NCI-H187 (cell line): Measurements from ENCODE around the gene CHMP3.
"Not testable (repeated sequence)": the region's sequence is repeated elsewhere in the genome, so short reads cannot be mapped to it uniquely, and the experiment has no call there.

Source experiments
- DNase-seq, 2 experiments: peaks; one replicate each; lab custom pipeline; 2025; lab: John Stamatoyannopoulos, UW

The CHMP3 gene

DNA sequence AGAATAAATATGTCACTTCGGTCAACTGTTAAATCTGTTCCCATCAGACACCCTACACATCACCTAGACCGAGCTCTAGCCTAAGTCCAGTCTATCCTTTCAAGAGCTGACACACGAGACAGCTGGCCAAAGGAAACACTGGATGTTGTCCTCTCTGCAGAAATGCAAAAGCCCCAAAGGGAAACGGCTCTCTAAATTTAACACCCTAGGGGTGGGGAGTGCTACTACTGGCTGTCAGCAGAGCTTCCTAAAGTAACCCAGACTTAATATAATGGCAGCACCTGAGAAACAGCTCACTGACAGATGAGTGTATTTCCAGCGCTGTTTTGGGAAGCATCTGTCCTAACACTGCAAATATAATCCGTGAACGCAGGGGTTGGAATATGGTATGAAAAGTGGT is 55.6 kb downstream of the CHMP3 start:
- no peak for DNase-seq

DNA sequence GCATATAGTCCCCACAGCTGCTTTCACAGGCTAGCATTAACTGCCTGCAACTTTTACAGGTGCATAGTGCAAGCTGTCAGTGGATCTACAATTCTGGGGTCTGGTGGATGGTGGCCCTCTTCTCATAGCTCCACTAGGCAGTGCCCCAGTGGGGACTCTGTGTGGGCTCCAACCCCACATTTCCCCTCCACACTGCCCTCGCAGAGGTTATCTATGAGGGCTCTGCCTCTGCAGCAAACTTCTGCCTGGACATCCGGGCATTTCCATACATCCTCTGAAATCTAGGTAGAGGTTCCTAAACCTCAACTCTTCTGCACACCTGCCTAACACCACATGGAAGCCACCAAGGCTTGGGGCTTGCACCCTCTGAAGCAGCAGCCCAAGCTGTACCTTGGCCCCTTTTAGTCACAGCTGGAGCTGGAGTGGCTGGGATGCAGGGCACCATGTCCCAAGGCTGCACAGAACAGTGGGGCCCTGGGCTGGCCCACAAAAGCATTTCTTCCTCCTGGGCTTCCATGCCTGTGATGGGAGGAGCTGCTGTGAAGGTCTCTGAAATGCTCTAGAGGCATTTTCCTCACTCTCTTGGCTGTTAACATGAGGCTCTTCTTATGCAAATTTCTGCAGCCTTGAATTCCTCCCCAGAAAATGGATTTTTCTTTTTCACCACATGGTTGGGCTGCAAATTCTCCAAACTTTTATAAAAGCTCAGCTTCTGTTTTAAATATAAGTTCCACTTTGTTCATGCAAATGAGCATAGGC is 62.7 kb downstream of the CHMP3 start:
- no peak for DNase-seq

DNA sequence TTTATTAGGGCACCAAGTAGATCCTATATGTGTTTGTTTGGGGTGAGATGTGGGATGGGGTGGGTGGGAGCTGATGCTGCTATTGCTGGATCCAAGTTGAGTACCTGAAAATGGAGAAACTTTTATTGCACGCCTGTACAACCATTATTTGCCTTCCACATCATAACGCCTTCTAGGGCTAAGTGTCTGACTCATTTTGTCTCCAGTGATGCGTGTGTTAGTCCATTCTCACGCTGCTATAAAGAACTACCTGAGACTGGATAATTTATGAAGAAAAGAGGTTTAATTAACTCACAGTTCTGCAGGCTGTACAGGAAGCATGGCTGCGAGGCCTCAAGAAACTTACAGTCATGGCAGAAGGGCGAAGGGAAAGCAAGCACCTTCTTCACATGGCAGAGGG is 63.9 kb downstream of the CHMP3 start:
- no peak for DNase-seq

DNA sequence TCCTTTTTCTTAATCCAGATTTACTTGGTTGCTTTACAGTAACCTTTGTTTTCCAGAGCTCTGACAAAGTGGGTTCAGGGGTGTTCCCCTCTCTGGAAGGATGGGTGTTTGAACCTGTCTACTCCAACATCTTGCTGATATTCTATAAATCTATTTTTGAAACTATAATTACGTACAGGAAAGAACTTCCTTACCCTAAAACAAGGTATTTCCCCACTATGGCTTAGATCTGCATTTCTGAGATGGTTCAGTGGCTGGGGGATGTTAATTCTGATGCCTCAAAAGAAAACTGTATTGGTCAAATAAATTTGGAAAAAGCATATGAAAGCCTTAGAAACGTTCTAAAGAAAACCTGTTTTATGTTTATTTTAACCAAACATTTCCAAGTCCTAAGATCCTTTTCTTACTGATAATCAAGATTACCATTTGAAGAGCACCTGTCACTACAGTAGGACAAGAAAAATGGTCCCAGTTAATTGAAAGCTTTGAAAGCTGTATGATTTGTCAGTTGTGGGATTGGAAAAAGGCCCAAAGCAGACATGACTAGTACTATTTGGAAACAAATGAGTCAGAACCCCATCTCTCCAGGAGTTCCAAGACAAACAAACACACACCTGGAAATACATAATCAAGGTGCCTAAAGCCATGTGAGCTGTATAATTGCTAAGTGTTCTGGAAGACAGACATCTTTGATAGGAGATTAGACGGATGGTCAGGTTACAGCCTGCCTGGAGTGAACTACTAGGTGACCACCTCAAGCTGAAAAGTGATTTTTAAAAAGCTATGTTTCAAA is 64.6 kb downstream of the CHMP3 start:
- no peak for DNase-seq

DNA sequence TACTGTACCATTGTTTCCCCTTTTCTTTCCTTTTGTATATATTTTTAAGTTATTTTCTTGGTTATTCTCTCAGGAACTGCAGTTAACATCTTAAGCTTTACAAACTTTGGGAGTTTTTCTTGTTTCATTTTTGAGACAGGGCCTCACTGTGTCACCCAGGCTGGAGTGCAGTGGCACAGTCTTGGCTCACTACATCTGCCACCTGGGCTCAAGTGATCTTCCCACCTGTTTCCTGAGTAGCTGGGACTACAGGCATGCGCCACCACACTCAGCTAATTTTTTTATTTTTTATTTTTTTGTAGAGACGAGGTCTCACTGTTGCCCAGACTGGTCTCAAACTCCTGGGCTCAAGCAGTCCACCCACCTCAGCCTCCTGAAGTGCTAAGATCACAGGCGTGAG is 66.9 kb downstream of the CHMP3 start:
- not testable (repeated sequence) for DNase-seq

DNA sequence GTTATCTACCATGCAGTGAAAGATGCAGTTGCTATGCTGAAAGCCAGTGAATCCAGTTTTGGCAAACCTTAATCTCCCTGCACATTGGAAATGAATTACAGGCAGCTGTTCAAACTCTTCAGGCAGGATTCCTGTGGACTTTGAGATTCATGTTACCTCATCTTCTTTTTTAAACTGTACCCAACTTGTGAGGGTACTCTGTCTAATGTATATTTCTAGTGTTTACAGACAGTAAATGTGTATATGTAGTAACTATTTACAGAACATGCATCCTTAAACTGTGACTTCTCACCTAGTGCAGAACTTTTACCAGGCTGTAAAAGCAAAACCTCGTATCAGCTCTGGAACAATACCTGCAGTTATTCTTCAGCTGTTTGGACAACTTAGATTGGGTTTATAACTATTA is 71.2 kb downstream of the CHMP3 start:
- DNase-seq: no peak

DNA sequence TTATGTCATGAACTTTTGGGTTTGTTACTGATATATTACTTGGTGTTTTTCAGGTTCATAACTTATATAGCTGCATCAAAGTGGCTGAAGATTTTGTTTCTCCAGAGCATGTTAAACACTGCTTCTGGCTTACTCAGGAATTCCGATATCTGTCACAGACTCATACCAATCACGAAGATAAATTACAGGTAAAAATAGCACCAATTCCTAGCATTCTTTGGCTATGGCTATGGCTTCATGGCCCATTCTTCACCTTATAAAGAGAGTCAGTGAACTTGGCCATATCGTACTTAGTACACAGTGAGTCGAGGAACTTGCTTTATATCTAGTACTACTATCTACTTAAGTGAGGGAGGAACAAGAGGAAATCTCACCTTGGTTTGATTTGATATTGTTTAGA is 72.2 kb downstream of the CHMP3 start:
- no peak for DNase-seq

DNA sequence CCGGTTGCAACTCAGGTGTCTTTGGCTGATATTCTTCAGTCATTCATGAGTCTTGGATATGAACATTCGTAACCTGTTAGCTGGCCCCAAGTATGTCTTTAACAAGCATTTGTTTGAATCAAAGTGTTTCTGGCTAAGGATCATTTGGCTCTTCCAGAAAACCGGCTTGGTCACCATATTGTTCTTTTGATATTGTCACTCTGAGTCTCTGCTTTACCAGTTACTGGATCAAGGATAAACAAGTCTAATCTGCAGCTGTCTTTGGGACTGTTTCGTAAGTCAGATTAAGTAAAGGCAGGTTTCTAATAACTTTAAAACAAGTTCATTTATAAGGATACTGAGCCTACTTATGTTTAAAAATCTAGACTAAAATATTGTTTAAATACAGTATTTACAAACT is 73.0 kb downstream of the CHMP3 start:
- no peak for DNase-seq

DNA sequence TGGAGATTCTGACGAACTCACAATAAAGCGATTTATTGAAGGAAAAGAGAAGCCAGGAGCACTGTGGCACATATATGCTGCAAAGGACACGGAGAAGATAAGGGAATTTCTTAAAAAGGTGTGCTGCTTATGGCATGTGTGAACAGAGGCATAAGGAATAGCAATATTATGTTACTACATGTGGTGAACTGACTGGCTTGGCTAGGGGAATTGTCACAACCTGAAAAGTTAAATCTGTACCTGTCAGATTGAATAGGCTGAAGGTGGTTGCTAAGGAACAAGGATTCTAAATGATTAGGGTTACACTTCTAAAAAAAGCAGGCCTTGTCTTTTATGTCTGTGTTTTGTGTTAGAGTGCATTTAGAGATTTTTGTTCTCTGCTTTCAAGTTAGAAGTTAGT is 73.7 kb downstream of the CHMP3 start:
- no peak for DNase-seq

DNA sequence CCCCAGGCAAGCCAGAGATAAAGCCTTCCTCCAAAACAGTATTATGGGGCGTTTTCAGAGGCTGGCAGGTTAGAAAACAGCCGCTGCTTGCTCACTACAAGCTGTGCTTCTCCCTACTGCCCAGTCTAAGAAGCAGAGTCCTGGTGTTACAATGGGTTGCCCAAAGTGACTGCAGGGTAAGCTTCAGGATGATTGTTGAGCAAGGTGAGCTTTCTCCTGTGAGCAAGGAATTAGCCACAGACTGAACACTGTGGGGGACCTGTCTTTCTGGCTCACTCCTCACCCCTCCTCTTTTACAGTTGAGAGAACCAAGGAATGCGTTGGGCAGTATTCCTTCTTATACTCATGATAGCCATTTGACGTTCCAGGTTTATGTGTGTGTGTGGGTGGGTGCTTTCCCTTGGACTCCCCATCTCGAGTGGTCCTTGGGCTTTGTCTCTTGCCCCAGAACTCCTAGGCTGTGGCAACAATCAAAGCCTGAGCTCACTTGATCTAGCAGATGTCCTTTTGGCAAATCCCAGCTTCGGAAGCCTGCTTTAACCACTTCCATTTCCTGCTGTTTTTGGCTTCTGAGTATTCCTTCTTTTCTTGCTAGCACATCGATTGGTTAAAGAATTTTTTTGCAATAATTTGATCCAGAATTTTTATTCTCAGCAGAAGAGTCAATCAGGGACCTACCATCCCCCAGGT is 74.5 kb downstream of the CHMP3 start:
- no peak for DNase-seq

DNA sequence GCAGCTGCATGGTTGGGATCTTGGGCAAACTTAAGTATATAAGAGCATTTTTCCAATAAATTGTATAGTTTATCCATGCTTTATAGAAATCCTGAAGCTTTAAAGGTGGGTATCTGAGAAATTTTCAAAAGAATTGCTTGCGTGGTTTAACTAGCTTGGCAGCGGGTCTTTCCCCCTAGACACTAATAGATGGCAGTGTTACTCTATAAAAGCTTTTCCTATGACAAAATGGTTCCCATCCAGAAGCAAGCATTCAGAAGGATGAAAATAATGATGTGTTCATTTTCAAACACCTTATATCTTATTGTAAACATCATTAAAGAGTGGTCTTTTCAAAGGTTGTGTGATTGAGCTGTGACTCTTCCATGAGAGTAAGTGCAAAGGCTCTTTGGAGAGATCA is 76.2 kb downstream of the CHMP3 start:
- no peak for DNase-seq

DNA sequence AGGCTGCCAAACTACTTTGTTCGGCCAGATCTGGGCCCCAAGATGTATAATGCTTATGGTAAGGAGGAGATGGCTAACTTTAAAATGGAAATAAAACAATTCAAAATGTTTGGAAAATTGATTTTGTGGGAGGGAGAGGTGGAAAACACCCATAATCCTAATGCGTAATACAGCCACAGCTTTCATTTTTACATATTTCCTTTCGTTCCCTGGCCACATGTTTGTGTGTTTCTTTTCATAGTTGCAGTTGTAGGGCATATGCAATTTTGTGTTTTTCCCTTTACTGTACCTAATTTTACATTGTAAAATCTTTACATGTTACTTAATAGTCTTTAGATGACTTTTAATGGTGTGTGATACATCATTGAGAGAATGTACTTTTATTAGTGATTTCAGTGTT is 77.4 kb downstream of the CHMP3 start:
- no peak for DNase-seq

DNA sequence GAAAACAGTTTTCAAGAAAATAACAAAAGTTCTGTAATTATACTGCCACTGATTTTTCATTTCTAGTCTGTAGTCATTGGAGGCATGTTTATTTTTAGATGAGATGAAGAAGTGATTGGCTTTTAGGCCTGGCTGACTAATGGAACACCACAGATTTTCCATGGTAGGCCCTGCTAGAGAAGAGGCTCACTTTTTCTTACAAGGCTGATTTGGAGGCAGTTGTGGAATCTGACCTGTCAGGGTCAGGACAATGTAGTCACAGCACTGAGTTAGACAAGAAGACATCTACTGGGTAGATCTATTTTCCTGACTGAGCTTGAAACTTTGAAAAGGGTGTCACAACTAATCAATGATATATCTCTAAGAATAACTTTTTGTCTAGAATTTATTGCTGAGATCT is 78.1 kb downstream of the CHMP3 start:
- DNase-seq: no peak

DNA sequence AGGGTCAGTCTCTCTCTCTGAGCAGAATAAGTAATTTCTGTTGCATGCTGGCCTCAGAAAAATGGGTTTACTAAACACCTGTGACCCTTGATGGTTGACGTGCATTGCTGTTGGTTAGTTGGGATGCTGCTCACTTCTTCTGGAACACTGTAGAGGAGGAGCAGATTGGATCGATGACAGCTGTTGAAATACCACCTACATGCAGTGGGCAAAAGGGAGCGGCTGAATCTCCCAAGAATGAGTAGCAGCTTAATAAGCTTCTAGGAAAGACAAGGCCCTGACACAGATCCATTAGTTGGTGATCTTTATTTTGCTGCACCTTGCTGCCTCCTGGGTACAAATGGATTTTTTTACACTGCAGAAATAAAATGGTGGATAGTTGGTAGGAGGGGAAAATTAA is 78.9 kb downstream of the CHMP3 start:
- no peak for DNase-seq

DNA sequence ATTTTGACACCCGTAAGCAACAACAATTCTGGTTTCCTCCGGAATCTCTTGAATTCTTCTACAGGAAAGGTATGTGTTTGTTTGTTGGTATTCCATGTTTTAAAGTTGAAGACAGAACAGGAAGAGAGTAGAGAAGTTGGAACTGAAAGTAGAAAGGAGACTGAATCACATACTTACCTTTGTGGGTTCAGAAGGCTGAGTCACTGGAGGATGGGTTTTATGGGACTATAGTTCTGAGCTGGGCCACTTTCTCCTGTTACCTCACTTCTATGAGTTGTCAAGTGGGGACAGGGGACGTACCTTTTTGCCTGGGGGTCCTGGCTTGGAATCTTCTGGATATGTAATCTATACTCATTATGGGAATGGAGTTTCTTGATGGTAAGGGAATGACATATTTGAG is 81.2 kb downstream of the CHMP3 start:
- no peak for DNase-seq

DNA sequence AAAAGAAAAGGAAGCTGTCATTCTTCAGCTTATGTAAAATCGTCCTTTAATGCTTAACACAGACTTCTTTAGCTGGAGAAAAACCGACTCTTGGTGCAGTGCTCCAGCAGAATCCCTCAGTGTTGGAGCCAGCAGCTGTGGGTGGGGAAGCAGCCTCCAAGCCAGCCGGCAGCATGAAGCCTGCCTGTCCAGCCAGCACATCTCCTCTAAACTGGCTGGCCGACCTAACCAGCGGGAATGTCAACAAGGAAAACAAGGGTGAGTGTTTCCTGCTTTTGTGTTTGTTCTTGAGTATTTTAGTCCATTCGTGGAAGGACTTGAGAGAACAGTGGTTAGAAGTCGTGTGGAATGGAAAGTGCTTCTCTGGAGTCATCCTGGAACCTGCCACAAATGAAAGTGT is 83.1 kb downstream of the CHMP3 start:
- no peak for DNase-seq

DNA sequence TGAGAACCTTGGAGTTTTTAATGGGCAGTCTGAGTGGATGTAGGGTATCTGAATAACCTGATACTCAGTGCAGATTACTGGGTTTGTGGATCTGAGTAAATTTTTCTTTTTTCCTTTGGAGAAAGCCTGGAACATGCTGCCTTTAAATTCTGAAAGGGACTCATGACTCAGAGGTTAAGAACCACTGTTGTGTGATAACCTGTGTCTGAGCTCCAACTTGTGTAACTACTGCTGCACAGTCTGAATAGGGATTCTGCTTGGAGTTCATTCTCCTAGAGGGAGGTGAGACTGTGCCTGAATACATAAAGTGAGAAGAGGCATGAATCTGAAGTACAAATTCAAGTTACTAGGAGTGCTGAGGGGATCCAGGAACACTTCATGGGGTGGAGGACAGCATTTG is 85.9 kb downstream of the CHMP3 start:
- DNase-seq: no peak

DNA sequence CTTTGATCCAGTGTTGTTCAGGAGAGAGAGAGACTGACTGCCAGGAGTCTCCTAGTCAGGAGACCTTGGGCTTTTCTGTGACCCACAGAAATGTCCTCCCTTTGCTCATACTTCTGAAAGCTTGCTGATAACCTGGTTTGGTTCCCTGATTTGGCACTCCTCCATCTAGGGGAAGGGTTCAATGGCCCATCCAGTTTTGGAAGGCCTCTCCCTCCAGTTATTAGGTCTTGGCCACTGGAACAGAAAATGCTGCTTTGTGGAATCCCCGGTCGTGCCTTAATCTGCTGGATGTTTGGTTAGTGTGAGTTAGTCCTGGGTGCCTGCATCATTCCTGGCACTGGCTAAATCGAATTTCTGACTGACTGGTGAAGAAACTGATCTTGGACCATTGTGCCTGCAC is 86.3 kb downstream of the CHMP3 start:
- no peak for DNase-seq

DNA sequence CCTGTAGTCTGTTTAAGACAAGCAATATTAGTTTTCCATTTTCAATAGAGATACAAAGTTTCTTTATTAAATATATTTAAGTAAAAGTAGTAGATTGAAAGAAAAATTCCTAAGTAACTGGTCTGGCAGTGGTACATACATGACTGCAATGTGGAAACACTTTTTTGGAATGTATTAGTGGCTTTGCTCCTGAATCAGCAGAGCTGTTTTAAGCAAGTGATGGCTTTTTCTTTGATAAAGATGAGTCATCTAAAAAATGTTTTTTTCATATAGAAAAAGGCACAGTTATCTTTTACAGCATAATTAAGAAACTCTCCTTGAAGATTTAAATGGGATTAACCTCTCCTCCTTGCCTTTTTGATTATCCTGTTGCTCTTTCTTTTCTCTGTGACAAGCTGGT is 87.2 kb downstream of the CHMP3 start:
- no peak for DNase-seq

DNA sequence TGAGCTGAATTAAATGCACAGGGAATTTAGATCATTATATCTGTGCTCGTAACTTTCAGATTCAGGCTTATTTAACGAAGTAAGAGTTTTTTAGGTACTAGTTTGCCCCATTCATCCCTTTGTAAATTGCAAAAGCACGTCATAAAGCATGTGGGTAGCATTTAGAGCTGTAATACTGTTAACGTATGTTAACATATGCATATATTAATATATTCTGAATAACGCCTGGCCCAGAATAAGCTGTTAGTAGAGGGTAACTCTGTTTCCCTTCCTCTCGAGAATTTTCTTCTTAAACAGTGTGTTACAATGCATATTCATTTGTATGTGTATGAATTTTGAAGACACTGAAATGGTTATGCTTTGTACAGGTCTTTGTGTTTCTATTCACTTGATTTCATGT is 91.6 kb downstream of the CHMP3 start:
- no peak for DNase-seq

DNA sequence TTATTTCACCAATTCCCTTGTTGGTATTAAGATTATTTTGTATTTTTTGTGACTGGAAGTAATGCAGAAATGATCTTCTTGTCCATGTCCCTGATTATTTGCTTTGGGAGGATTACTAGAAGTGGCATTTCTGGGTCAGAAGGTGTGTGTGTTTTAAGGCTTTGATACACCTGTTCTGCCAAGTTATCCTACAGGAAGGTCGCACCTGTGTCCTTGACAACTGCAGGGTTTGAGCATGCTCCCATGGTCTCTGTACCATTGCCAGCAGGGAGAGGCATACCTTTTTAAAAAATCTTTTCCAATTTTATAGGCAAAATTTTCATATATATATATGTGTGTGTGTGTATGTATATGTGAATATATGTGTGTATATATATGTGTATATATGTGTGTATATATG is 92.4 kb downstream of the CHMP3 start:
- no peak for DNase-seq

DNA sequence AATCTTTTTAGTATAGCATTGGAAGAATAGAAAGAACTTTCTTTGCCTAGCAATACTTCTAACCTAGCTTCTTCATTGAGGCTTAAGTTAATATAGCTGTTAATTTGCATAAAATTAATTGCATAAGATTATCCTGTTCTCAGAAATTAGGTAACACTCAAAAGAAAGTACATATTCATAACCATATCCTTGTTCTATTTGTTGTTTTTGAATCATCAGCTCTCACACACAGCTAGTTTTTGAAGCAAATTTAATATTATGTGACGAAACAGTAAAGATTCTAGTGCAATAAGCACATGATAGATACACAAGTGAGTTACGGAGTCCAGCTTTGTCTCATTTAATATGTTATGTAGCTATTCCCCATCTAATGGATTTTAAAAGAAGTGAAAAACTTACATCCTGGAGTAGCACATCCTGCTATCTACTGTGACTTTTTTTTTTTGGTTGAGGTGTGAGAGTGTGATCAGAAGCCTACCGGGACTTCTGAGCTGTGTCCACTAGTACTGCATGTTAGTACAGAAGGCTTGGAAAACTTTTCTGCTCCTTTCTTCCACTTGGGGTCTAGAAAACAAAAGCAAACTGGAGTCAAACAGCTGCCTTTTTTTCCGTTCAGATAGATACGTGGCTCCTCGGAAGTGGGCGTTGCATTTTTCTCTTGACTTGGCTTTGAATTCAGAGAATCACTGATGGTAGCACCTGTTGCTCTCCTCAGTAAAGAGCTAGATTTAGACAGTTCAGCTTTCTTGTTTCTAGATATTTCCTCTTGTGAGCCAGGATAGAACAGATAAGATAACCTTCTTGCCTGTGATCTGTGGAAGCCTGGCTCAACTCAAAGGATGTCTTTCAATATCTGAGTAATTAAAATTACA is 94.8 kb downstream of the CHMP3 start:
- no peak for DNase-seq
